CD14-positive monocyte (primary cell): ENCODE measurements around the gene RXRG. TPM values are rescaled to one million over a fixed set of nuclear protein-coding genes. Genes with fewer than 3 reads are reported as not detected.

Source experiments
- DNase-seq, 3 donors: peaks; one replicate each; pipeline ENCODE4 v3.0.0-alpha.2; 2011 to 2022
- H2AFZ ChIP-seq: 2 replicates; pipeline ENCODE4 v1.6.0; 2012; ENCODE audit warnings: mild to moderate bottlenecking, low read depth, low read length, inconsistent platforms; ENCODE audit not compliant: insufficient read depth, poor library complexity, severe bottlenecking
- H3K27ac ChIP-seq, 2 donors: 1 replicate in 1 of 2; 2 replicates in 1 of 2; pipeline ENCODE4 v1.5.1; 2012 to 2013; ENCODE audit warnings: low read length in 2 of 2, control low read depth in 1 of 2, inconsistent platforms in 1 of 2, low read depth in 1 of 2, mild to moderate bottlenecking in 1 of 2
- H3K27me3 ChIP-seq, 2 donors: one replicate each; pipeline versions ENCODE4 v1.6.0 to v1.6.1; 2011 to 2013; ENCODE audit warnings: low read length in 2 of 2; ENCODE audit not compliant: control insufficient read depth in 2 of 2, insufficient read depth in 2 of 2
- H3K36me3 ChIP-seq, 2 donors: replicated peaks in 1 of 2; 1 replicate in 1 of 2; 2 replicates in 1 of 2; pipeline versions ENCODE4 v1.5.1 to v1.6.1; 2012 to 2013; ENCODE audit warnings: low read length in 2 of 2, control low read depth in 1 of 2, inconsistent platforms in 1 of 2, mild to moderate bottlenecking in 1 of 2; ENCODE audit not compliant: insufficient read depth in 2 of 2, control insufficient read depth in 1 of 2
- H3K4me1 ChIP-seq, 2 donors: 1 replicate in 1 of 2; 2 replicates in 1 of 2; pipeline versions ENCODE4 v1.5.1 to v1.6.1; 2012 to 2013; ENCODE audit warnings: low read length in 2 of 2, control low read depth in 1 of 2, inconsistent platforms in 1 of 2, mild to moderate bottlenecking in 1 of 2, moderate library complexity in 1 of 2; ENCODE audit not compliant: insufficient read depth in 2 of 2, control insufficient read depth in 1 of 2
- H3K4me2 ChIP-seq: replicated peaks from 2 replicates; pipeline ENCODE3; 2012; ENCODE audit warnings: low read length, moderate library complexity, mild to moderate bottlenecking; ENCODE audit not compliant: poor library complexity, severe bottlenecking; ENCODE audit errors: extremely low read depth
- H3K4me3 ChIP-seq, 3 experiments: fragments of 200-600 bp in 1 of 3; sonication (generic) in 1 of 3; replicated peaks in 1 of 3; 1 replicate in 2 of 3; 2 replicates in 1 of 3; pipeline ENCODE4 v1.5.1; 2011 to 2013; ENCODE audit warnings: low read length in 3 of 3, mild to moderate bottlenecking in 3 of 3, control low read depth in 2 of 3, low read depth in 2 of 3, inconsistent platforms in 1 of 3, moderate library complexity in 1 of 3
- H3K79me2 ChIP-seq: 2 replicates; pipeline ENCODE4 v1.6.0; 2012; ENCODE audit warnings: mild to moderate bottlenecking, control low read depth, inconsistent platforms, low read length, moderate library complexity; ENCODE audit not compliant: insufficient read depth
- H3K9ac ChIP-seq: 2 replicates; pipeline ENCODE4 v1.6.0; 2017; ENCODE audit warnings: low read length, mild to moderate bottlenecking; ENCODE audit not compliant: insufficient read depth, poor library complexity, severe bottlenecking
- H3K9me3 ChIP-seq, 2 donors: replicated peaks in 1 of 2; 1 replicate in 1 of 2; 2 replicates in 1 of 2; pipeline versions ENCODE4 v1.5.1 to v1.6.1; 2012 to 2013; ENCODE audit warnings: low read length in 2 of 2, control low read depth in 1 of 2; ENCODE audit not compliant: control insufficient read depth in 1 of 2, insufficient read depth in 1 of 2
- H4K20me1 ChIP-seq: 2 replicates; pipeline ENCODE4 v1.6.0; 2012; ENCODE audit warnings: mild to moderate bottlenecking, low read length, control low read depth, moderate library complexity; ENCODE audit not compliant: insufficient read depth
- H3K27ac Mint-ChIP-seq, 7 donors: one replicate each; pipeline ENCODE4 v1.8.0; 2020; ENCODE audit warnings: mild to moderate bottlenecking in 7 of 7, mixed read lengths in 7 of 7, moderate library complexity in 6 of 7, inconsistent platforms in 2 of 7
- H3K27me3 Mint-ChIP-seq, 3 donors: one replicate each; pipeline ENCODE4 v1.8.0; 2021 to 2022; ENCODE audit warnings: low read depth in 3 of 3, mild to moderate bottlenecking in 3 of 3, mixed read lengths in 3 of 3, moderate library complexity in 3 of 3, inconsistent platforms in 1 of 3
- H3K36me3 Mint-ChIP-seq, 2 donors: one replicate each; pipeline ENCODE4 v1.8.0; 2020; ENCODE audit warnings: mixed read lengths in 2 of 2, inconsistent platforms in 1 of 2, mild to moderate bottlenecking in 1 of 2
- H3K4me1 Mint-ChIP-seq: one replicate; pipeline ENCODE4 v1.8.0; 2020; ENCODE audit warnings: mild to moderate bottlenecking, mixed read lengths
- H3K4me3 Mint-ChIP-seq, 2 donors: one replicate each; pipeline ENCODE4 v1.8.0; 2020; ENCODE audit warnings: mild to moderate bottlenecking in 2 of 2, mixed read lengths in 2 of 2, moderate library complexity in 1 of 2
- H3K9me3 Mint-ChIP-seq, 7 donors: one replicate each; pipeline ENCODE4 v1.8.0; 2020 to 2022; ENCODE audit warnings: mixed read lengths in 7 of 7, mild to moderate bottlenecking in 6 of 7, moderate library complexity in 6 of 7, inconsistent platforms in 2 of 7
- CTCF ChIP-seq: fragments of 200-600 bp; IDR thresholded peaks from one replicate; pipeline ENCODE4 v1.8.0; 2022; ENCODE audit warnings: antibody characterized with exemption, mild to moderate bottlenecking
- WGBS: methylation state at CpG from one replicate; pipeline ENCODE4 v1.1.5; 2013; ENCODE audit warnings: missing lambda C conversion rate; ENCODE audit not compliant: insufficient coverage; 5-methylcytosine and 5-hydroxymethylcytosine counted together
- intact Hi-C, 2 donors: fragments of 100-400 bp; cut with micrococcal nuclease; formaldehyde crosslinking; loops; one replicate each; pipeline versions ENCODE4 v1.15.0 to v1.15.1; 2023
- polyA plus RNA-seq, 3 donors: library from polyadenylated mRNA; depleted of rRNA in 1 of 3; unstranded in 2 of 3; stranded (reverse) in 1 of 3; fragments of 300-500 nt in 2 of 3; fragments of >200 nt in 1 of 3; fragmentation: Illumina TruSeq in 2 of 3; gene quantifications; 1 replicate in 2 of 3; 2 replicates in 1 of 3; pipeline ENCODE4 v1.2.3, GENCODE V29; 2012 to 2021

The RXRG gene
- polyA plus RNA-seq, 3 donors: not detected

DNA sequence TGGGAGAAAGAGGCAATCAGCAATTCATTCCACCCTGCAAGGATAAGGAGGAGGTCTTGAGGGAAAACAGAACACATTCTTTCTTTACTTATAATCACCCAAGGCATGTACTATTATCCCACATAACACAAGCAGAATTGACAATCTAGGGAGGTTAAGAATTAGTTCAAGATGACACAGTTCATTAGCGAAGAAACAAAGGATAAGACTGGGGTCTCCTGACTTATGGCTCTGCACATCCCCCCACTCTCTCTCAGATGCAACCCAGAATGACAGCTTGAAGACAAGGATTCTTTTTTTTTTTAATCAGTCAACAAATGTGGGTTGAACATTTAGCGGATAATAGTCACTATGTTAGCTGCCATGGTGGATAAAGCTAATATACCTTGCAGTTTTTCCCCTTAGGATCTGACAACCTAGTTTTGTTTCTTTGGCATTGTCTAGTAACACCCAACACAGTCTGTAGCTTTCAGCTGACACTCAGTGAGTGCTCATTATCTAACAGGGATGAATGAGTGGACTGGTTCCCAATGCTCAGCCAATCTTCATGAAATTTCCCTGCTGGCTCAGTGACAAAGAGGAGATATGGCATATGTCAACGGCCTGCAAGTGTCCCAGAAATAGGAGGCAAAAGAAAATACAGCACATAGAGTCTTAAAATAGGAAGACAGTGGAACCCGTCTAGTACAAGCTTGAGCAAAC, 35.1 kb downstream of the RXRG start:
- Mint-ChIP-seq H3K27me3 (peaks cover 33 to 44% (median 35%) of the 10 kb centered on the region in 3 donors), H3K4me3 (no peak overlapping the region), H3K9me3 (no peaks in the 10 kb centered on the region), H3K4me1 (no peaks in the 10 kb centered on the region), H3K27ac (no peak overlapping the region), H3K36me3 (no peaks in the 10 kb centered on the region)
- Histone ChIP-seq H3K9ac (no peak overlapping the region), H3K27me3 (peaks cover 49 to 61% of the 10 kb centered on the region in 2 donors), H3K4me2 (no peak overlapping the region), H3K36me3 (no peaks in the 10 kb centered on the region), H3K4me1 (no peaks in the 10 kb centered on the region), H3K4me3 (no peak overlapping the region), H3K9me3 (no peaks in the 10 kb centered on the region), H3K27ac (no peak overlapping the region), H3K79me2 (no peaks in the 10 kb centered on the region), H4K20me1 (no peaks in the 10 kb centered on the region), H2AFZ (no peak overlapping the region)
- no peak for DNase-seq
- intact Hi-C loops: no loop called here
- WGBS: 80% methylated on average over 1 of the region's 4 CpGs
- no peak for TF ChIP-seq CTCF

GRCh38 chr1:165408518-165408917, 36.4 kb downstream of the RXRG start:
- Histone ChIP-seq H2AFZ (no peak overlapping the region), H3K79me2 (no peaks in the 10 kb centered on the region), H3K4me1 (no peaks in the 10 kb centered on the region), H3K4me2 (no peak overlapping the region), H3K4me3 (no peak overlapping the region), H3K36me3 (no peaks in the 10 kb centered on the region), H3K9me3 (no peaks in the 10 kb centered on the region), H3K27me3 (peaks cover 44 to 60% of the 10 kb centered on the region in 2 donors), H3K27ac (no peak overlapping the region), H4K20me1 (no peaks in the 10 kb centered on the region), H3K9ac (no peak overlapping the region)
- no peak for TF ChIP-seq CTCF
- peak in 2 of 3 donors; percentile 15 to 50 for DNase-seq
- Mint-ChIP-seq H3K27ac (no peak overlapping the region), H3K9me3 (peaks cover 0 to 2% (median 0%) of the 10 kb centered on the region in 7 donors), H3K36me3 (no peaks in the 10 kb centered on the region), H3K27me3 (peaks cover 32 to 48% (median 43%) of the 10 kb centered on the region in 3 donors), H3K4me3 (no peak overlapping the region), H3K4me1 (peaks cover 2% of the 10 kb centered on the region)
- intact Hi-C loops: no loop called here
- 3% methylated on average over 3 of the region's 6 CpGs for WGBS
